Liver (tissue), 3 donors: ENCODE measurements around the gene MAP2K3.

Source experiments
- CTCF ChIP-seq: fragments of 150-350 bp; IDR thresholded peaks from 2 replicates; pipeline ENCODE4 v1.5.1; 2017; ENCODE audit warnings: improper control_type of control experiment, low read depth, low read length; ENCODE audit not compliant: missing input control
- EGR1 ChIP-seq, 2 donors: IDR thresholded peaks; 2 replicates each; pipeline ENCODE4 v1.6.1; 2016 to 2018; ENCODE audit warnings: antibody characterized with exemption in 2 of 2, low read depth in 2 of 2
- MAX ChIP-seq: IDR thresholded peaks from 2 replicates; pipeline ENCODE4 v1.6.1; 2016; ENCODE audit warnings: antibody characterized with exemption
- REST ChIP-seq: IDR thresholded peaks from 2 replicates; pipeline ENCODE4 v1.6.1; 2016; ENCODE audit warnings: antibody characterized with exemption, mild to moderate bottlenecking
- TAF1 ChIP-seq: conservative IDR thresholded peaks from 2 replicates; pipeline ENCODE4 v1.6.1; 2016; ENCODE audit warnings: antibody characterized with exemption, mild to moderate bottlenecking
- YY1 ChIP-seq: IDR thresholded peaks from 2 replicates; pipeline ENCODE4 v1.6.1; 2016; ENCODE audit warnings: antibody characterized with exemption, mild to moderate bottlenecking
- donor health status: healthy.
- donor health status: healthy.

DNA sequence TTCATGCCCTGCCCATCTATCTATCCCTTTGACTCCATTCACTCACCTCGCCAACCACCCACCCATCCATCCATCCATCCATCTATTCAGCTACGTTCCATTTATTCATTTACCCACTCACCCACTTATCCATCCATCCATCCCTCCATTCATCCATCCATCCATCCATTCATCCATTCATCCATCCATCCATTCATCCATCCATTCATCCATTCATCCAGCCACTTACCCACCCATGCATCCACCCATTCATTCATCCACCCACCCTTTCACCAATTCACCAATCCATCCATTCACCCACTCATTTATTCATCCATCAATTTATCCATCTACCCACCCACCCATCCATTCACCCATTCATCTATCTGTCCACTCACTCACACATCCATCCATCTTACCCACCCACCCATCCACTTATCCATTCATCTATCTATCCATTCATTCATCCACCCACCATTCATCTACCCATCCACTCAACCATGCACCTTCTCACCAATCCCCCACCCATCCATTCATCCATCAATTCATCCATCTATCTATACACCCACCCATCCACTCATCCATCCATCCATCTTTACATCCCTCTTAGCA lies 72.1 kb downstream of the MAP2K3 start:
- no peak for TF ChIP-seq YY1
- TF ChIP-seq TAF1 = no peak
- TF ChIP-seq MAX = no peak
- TF ChIP-seq CTCF = no peak
- TF ChIP-seq EGR1 (IDR thresholded peaks at IDR 0.05; ENCODE audit: low read depth in 2 of 2) = no peak
- no peak for TF ChIP-seq REST
